DND-41 (cell line): ENCODE results near the gene EEF2K.

ENCODE experiments used
- CTCF ChIP-seq: IDR thresholded peaks from 2 replicates; pipeline ENCODE4 v1.5.1; 2012; ENCODE audit warnings: borderline replicate concordance, low read length, moderate library complexity, mild to moderate bottlenecking; ENCODE audit not compliant: poor library complexity, severe bottlenecking; ENCODE audit errors: extremely low read depth
- EZH2 ChIP-seq: IDR thresholded peaks from 3 replicates; pipeline ENCODE4 v1.6.1; 2012; ENCODE audit warnings: borderline replicate concordance, low read depth, mild to moderate bottlenecking, moderate library complexity, low read length, inconsistent platforms; ENCODE audit not compliant: severe bottlenecking

GRCh38 chr16:22330326-22330725 is 124.2 kb downstream of the EEF2K start:
- TF ChIP-seq CTCF (no peak), EZH2 (no peak)
